RPMI8226 (cell line): ENCODE data around the gene NPY1R.
A peak's percentile ranks its signal among the peaks of the same experiment; 100 is the strongest.

ENCODE experiments used
- DNase-seq: peaks from one replicate; pipeline ENCODE4 v3.0.0-alpha.2; 2015

The NPY1R gene

GRCh38 chr4:163332526-163333406 is at the start of gene NPY1R:
Gene NPY1R (minus strand): TSS chr4:163332596. CDS start chr4:163326554, 6,042 bp downstream.
- peak; percentile 64 for DNase-seq

GRCh38 chr4:163380703-163381102 is 48.3 kb upstream of the NPY1R start:
- no peak for DNase-seq

GRCh38 chr4:163378661-163379060 is 46.3 kb upstream of the NPY1R start:
- DNase-seq: no peak

- no peak for DNase-seq
Observed at GRCh38 chr4:163372029-163372428, 39.6 kb upstream of the NPY1R start.

- DNase-seq: no peak
Observed at GRCh38 chr4:163367651-163368050, 35.3 kb upstream of the NPY1R start.

- DNase-seq: no peak
Observed at GRCh38 chr4:163356104-163356503, 23.7 kb upstream of the NPY1R start.

- DNase-seq: no peak
Observed at GRCh38 chr4:163353054-163353453, 20.7 kb upstream of the NPY1R start.

- no peak for DNase-seq
Observed at GRCh38 chr4:163350672-163351071, 18.3 kb upstream of the NPY1R start.

- DNase-seq: peak; percentile 3
Observed at GRCh38 chr4:163344147-163345125, 12.0 kb upstream of the NPY1R start.

- DNase-seq: no peak
Observed at GRCh38 chr4:163343604-163344146, 11.3 kb upstream of the NPY1R start, which contains the start of gene NPY5R. Gene NPY5R (plus strand): TSS chr4:163343892. CDS start chr4:163350274, 6,382 bp downstream.

- DNase-seq: no peak
Observed at GRCh38 chr4:163335384-163335783, 3.0 kb upstream of the NPY1R start.

GRCh38 chr4:163331629-163332376 is 593 bp downstream of the NPY1R start:
- no peak for DNase-seq

- no peak for DNase-seq
Observed at GRCh38 chr4:163330916-163331628, 1.3 kb downstream of the NPY1R start.

GRCh38 chr4:163317110-163317509 is 15.3 kb downstream of the NPY1R start:
- DNase-seq: no peak

- DNase-seq: no peak
Observed at GRCh38 chr4:163309466-163309865, 22.9 kb downstream of the NPY1R start.

GRCh38 chr4:163303069-163303468 is 29.3 kb downstream of the NPY1R start:
- DNase-seq: no peak

GRCh38 chr4:163300445-163300844 is 32.0 kb downstream of the NPY1R start:
- no peak for DNase-seq

GRCh38 chr4:163295138-163295537 is 37.3 kb downstream of the NPY1R start:
- no peak for DNase-seq

GRCh38 chr4:163284304-163284703 is 48.1 kb downstream of the NPY1R start:
- DNase-seq: peak; percentile 40

GRCh38 chr4:163280703-163281519 is 51.5 kb downstream of the NPY1R start:
- no peak for DNase-seq

- no peak for DNase-seq
Observed at GRCh38 chr4:163279713-163280112, 52.7 kb downstream of the NPY1R start.
